HEK293 (cell line): ENCODE results near the gene HDAC7.

ENCODE experiments used
- OVOL3 ChIP-seq: fragments of 450-650 bp; formaldehyde crosslinking; IDR thresholded peaks from 2 replicates; pipeline ENCODE4 v1.5.1; 2016; ENCODE audit warnings: missing biosample characterization, missing genetic modification characterization
- RBAK ChIP-seq: fragments of 450-650 bp; formaldehyde crosslinking; IDR thresholded peaks from 2 replicates; pipeline ENCODE4 v1.5.1; 2016; ENCODE audit warnings: missing biosample characterization, missing genetic modification characterization
- TCF7L2 ChIP-seq: IDR thresholded peaks from 2 replicates; pipeline ENCODE4 v1.6.1; 2011; ENCODE audit warnings: low read depth, mild to moderate bottlenecking, inconsistent platforms, low read length, moderate library complexity, borderline replicate concordance
- YY2 ChIP-seq: fragments of 450-650 bp; formaldehyde crosslinking; IDR thresholded peaks from 2 replicates; pipeline ENCODE4 v1.5.1; 2016; ENCODE audit warnings: missing biosample characterization, missing genetic modification characterization
- ZBTB17 ChIP-seq: fragments of 450-650 bp; formaldehyde crosslinking; IDR thresholded peaks from 2 replicates; pipeline ENCODE4 v1.5.1; 2016; ENCODE audit warnings: missing biosample characterization, missing genetic modification characterization
- ZBTB6 ChIP-seq: fragments of 450-650 bp; formaldehyde crosslinking; IDR thresholded peaks from 2 replicates; pipeline ENCODE4 v1.5.1; 2017; ENCODE audit warnings: missing biosample characterization, missing genetic modification characterization
- ZBTB8A ChIP-seq: fragments of 450-650 bp; formaldehyde crosslinking; IDR thresholded peaks from 2 replicates; pipeline ENCODE4 v1.5.1; 2016; ENCODE audit warnings: missing biosample characterization, missing genetic modification characterization
- ZFP41 ChIP-seq: fragments of 450-650 bp; formaldehyde crosslinking; IDR thresholded peaks from 2 replicates; pipeline ENCODE4 v1.5.1; 2016; ENCODE audit warnings: missing biosample characterization, missing genetic modification characterization, borderline replicate concordance
- ZNF10 ChIP-seq: fragments of 450-650 bp; formaldehyde crosslinking; IDR thresholded peaks from 2 replicates; pipeline ENCODE4 v1.5.1; 2017; ENCODE audit warnings: missing biosample characterization, missing genetic modification characterization
- ZNF112 ChIP-seq: fragments of 450-650 bp; formaldehyde crosslinking; IDR thresholded peaks from 2 replicates; pipeline ENCODE4 v1.5.0; 2017; ENCODE audit warnings: missing biosample characterization, missing genetic modification characterization
- ZNF211 ChIP-seq: fragments of 450-650 bp; formaldehyde crosslinking; IDR thresholded peaks from 2 replicates; pipeline ENCODE4 v1.5.1; 2016; ENCODE audit warnings: low read depth, missing biosample characterization, missing genetic modification characterization
- ZNF214 ChIP-seq: fragments of 450-650 bp; formaldehyde crosslinking; IDR thresholded peaks from 2 replicates; pipeline ENCODE4 v1.5.1; 2017; ENCODE audit warnings: missing biosample characterization, mild to moderate bottlenecking, missing genetic modification characterization, borderline replicate concordance
- ZNF221 ChIP-seq: fragments of 450-650 bp; formaldehyde crosslinking; IDR thresholded peaks from 2 replicates; pipeline ENCODE4 v1.5.1; 2017; ENCODE audit warnings: missing biosample characterization, missing genetic modification characterization, borderline replicate concordance
- ZNF23 ChIP-seq: fragments of 450-650 bp; formaldehyde crosslinking; IDR thresholded peaks from 2 replicates; pipeline ENCODE4 v1.5.1; 2016; ENCODE audit warnings: missing biosample characterization, missing genetic modification characterization, borderline replicate concordance
- ZNF274 ChIP-seq, 2 experiments: fragments of 200-500 bp in 1 of 2; fragments of 450-650 bp in 1 of 2; sonication (Bioruptor generic) in 1 of 2; formaldehyde crosslinking in 1 of 2; IDR thresholded peaks; 2 replicates each; pipeline versions ENCODE4 v1.5.1 to v1.6.1; 2014 to 2016; ENCODE audit warnings: borderline replicate concordance in 1 of 2, inconsistent platforms in 1 of 2, low read length in 1 of 2, missing biosample characterization in 1 of 2, missing genetic modification characterization in 1 of 2
- ZNF280D ChIP-seq: fragments of 450-650 bp; formaldehyde crosslinking; IDR thresholded peaks from 2 replicates; pipeline ENCODE4 v1.5.1; 2016; ENCODE audit warnings: missing biosample characterization, missing genetic modification characterization
- ZNF391 ChIP-seq: fragments of 450-650 bp; formaldehyde crosslinking; IDR thresholded peaks from 2 replicates; pipeline ENCODE4 v1.5.1; 2016; ENCODE audit warnings: low read depth, missing biosample characterization, missing genetic modification characterization, borderline replicate concordance
- ZNF433 ChIP-seq: fragments of 450-650 bp; formaldehyde crosslinking; IDR thresholded peaks from 2 replicates; pipeline ENCODE4 v1.5.1; 2016; ENCODE audit warnings: missing biosample characterization, missing genetic modification characterization, low read depth
- ZNF600 ChIP-seq: fragments of 450-650 bp; formaldehyde crosslinking; IDR thresholded peaks from 2 replicates; pipeline ENCODE4 v1.5.1; 2016; ENCODE audit warnings: missing biosample characterization, missing genetic modification characterization
- ZNF626 ChIP-seq: fragments of 450-650 bp; sonication (Bioruptor Pico); formaldehyde crosslinking; IDR thresholded peaks from 2 replicates; pipeline ENCODE4 v1.5.1; 2018; ENCODE audit warnings: missing biosample characterization, missing genetic modification characterization, inconsistent platforms
- ZNF660 ChIP-seq: fragments of 450-650 bp; IDR thresholded peaks from 2 replicates; pipeline ENCODE4 v1.5.1; 2018; ENCODE audit warnings: missing biosample characterization, mild to moderate bottlenecking, missing genetic modification characterization
- ZNF701 ChIP-seq: fragments of 450-650 bp; formaldehyde crosslinking; IDR thresholded peaks from 2 replicates; pipeline ENCODE4 v1.5.1; 2016; ENCODE audit warnings: missing biosample characterization, missing genetic modification characterization
- ZNF747 ChIP-seq: fragments of 450-650 bp; formaldehyde crosslinking; IDR thresholded peaks from 2 replicates; pipeline ENCODE4 v1.5.1; 2016; ENCODE audit warnings: missing biosample characterization, missing genetic modification characterization
- ZNF776 ChIP-seq: fragments of 450-650 bp; formaldehyde crosslinking; IDR thresholded peaks from 2 replicates; pipeline ENCODE4 v1.5.0; 2017; ENCODE audit warnings: missing biosample characterization, missing genetic modification characterization, borderline replicate concordance
- ZSCAN16 ChIP-seq: fragments of 450-650 bp; formaldehyde crosslinking; IDR thresholded peaks from 2 replicates; pipeline ENCODE4 v1.5.1; 2016; ENCODE audit warnings: missing biosample characterization, missing genetic modification characterization
- TF ChIP-seq, protein P1 (sequence below): fragments of 450-650 bp; formaldehyde crosslinking; optimal IDR thresholded peaks from 2 replicates; pipeline ENCODE3; 2016; ENCODE audit warnings: missing biosample characterization, mild to moderate bottlenecking, missing genetic modification characterization
- TF ChIP-seq, protein P2 (sequence below): fragments of 450-650 bp; formaldehyde crosslinking; IDR thresholded peaks from 2 replicates; pipeline ENCODE4 v1.5.1; 2017; ENCODE audit warnings: missing biosample characterization, mild to moderate bottlenecking, missing genetic modification characterization, moderate library complexity
- TF ChIP-seq, protein P3 (sequence below): fragments of 450-650 bp; formaldehyde crosslinking; IDR thresholded peaks from 2 replicates; pipeline ENCODE4 v1.5.1; 2016; ENCODE audit warnings: missing biosample characterization, missing genetic modification characterization
- TF ChIP-seq, protein P4 (sequence below): fragments of 450-650 bp; formaldehyde crosslinking; IDR thresholded peaks from 2 replicates; pipeline ENCODE4 v1.5.1; 2016; ENCODE audit warnings: missing biosample characterization, missing genetic modification characterization

The HDAC7 gene

DNA sequence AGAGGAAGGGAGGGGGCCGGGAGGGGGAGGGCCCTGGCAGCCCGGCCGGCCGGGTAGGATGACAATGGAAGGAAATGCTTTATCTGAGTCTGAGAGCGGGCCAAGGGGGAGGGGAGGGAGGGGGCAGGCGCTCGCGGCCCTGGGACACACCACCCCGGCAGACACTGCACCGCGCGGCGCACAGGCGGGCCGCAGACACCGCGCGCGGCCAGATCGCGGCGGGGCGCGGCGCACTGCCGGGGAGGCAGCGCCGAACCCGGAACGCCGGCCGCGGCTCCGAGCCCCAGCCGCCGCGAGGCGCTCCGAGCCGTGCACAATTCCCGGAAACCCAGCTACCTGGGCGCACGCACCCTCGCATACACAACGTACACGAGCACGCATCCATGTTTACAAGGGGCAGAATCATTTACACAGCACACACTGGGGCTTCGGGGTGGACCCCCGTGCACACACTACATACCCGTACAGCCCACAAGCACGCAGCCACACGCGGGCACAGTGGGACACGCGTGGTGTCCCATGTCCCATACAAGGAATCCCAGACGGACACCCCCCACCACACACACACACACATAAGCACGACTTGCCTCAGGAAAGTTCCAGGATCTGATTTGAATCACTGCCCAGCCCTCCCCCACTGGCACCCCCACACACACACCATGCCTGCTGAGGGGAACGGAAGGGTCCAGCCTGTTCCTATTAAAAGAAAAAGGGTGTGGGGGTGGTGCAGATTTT is at the start of gene HDAC7 (continued):
- TF ChIP-seq, protein P1, sequence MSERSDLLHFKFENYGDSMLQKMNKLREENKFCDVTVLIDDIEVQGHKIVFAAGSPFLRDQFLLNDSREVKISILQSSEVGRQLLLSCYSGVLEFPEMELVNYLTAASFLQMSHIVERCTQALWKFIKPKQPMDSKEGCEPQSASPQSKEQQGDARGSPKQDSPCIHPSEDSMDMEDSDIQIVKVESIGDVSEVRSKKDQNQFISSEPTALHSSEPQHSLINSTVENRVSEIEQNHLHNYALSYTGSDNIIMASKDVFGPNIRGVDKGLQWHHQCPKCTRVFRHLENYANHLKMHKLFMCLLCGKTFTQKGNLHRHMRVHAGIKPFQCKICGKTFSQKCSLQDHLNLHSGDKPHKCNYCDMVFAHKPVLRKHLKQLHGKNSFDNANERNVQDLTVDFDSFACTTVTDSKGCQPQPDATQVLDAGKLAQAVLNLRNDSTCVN (tag by site-specific recombination) = peak; percentile 93
- TF ChIP-seq ZNF112 (no peak), ZNF214 (tag by site-specific recombination) (no peak), ZNF660 (peak; percentile 22; the same call in 1 of the 2 replicates), ZBTB6 (no peak), ZNF391 (tag by site-specific recombination) (0 out of 2 replicates have a peak, but pooled peaks have one; percentile 51), ZNF10 (tag by site-specific recombination) (no peak), ZNF600 (tag by site-specific recombination) (no peak), ZNF23 (tag by site-specific recombination) (no peak), ZFP41 (tag by site-specific recombination) (no peak), ZSCAN16 (tag by site-specific recombination) (no peak), ZNF433 (tag by site-specific recombination) (no peak), ZBTB17 (peak; percentile 40; the same call in 1 of the 2 replicates), ZNF776 (tag by site-specific recombination) (no peak), YY2 (tag by site-specific recombination) (peak; percentile 62; the same call in 1 of the 2 replicates), ZNF626 (tag by site-specific recombination) (no peak), ZNF701 (tag by site-specific recombination) (no peak), TCF7L2 (no peak), RBAK (tag by site-specific recombination) (no peak), ZNF274 (IDR thresholded peaks at IDR 0.05; ENCODE audit: low read length) (no peak), ZNF274 (tag by site-specific recombination; IDR thresholded peaks at IDR 0.05; ENCODE audit: borderline replicate concordance) (no peak), OVOL3 (tag by site-specific recombination) (no peak), ZNF747 (tag by site-specific recombination) (no peak), ZNF211 (tag by site-specific recombination) (no peak), ZBTB8A (tag by site-specific recombination) (no peak), ZNF221 (no peak), ZNF280D (tag by site-specific recombination) (no peak)
- TF ChIP-seq, protein P2, sequence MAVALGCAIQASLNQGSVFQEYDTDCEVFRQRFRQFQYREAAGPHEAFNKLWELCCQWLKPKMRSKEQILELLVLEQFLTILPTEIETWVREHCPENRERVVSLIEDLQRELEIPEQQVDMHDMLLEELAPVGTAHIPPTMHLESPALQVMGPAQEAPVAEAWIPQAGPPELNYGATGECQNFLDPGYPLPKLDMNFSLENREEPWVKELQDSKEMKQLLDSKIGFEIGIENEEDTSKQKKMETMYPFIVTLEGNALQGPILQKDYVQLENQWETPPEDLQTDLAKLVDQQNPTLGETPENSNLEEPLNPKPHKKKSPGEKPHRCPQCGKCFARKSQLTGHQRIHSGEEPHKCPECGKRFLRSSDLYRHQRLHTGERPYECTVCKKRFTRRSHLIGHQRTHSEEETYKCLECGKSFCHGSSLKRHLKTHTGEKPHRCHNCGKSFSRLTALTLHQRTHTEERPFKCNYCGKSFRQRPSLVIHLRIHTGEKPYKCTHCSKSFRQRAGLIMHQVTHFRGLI (tag by site-specific recombination) = no peak; the same call in 1 of the 2 replicates
- TF ChIP-seq, protein P3, sequence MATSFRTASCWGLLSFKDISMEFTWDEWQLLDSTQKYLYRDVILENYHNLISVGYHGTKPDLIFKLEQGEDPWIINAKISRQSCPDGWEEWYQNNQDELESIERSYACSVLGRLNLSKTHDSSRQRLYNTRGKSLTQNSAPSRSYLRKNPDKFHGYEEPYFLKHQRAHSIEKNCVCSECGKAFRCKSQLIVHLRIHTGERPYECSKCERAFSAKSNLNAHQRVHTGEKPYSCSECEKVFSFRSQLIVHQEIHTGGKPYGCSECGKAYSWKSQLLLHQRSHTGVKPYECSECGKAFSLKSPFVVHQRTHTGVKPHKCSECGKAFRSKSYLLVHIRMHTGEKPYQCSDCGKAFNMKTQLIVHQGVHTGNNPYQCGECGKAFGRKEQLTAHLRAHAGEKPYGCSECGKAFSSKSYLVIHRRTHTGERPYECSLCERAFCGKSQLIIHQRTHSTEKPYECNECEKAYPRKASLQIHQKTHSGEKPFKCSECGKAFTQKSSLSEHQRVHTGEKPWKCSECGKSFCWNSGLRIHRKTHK = no peak
- TF ChIP-seq, protein P4, sequence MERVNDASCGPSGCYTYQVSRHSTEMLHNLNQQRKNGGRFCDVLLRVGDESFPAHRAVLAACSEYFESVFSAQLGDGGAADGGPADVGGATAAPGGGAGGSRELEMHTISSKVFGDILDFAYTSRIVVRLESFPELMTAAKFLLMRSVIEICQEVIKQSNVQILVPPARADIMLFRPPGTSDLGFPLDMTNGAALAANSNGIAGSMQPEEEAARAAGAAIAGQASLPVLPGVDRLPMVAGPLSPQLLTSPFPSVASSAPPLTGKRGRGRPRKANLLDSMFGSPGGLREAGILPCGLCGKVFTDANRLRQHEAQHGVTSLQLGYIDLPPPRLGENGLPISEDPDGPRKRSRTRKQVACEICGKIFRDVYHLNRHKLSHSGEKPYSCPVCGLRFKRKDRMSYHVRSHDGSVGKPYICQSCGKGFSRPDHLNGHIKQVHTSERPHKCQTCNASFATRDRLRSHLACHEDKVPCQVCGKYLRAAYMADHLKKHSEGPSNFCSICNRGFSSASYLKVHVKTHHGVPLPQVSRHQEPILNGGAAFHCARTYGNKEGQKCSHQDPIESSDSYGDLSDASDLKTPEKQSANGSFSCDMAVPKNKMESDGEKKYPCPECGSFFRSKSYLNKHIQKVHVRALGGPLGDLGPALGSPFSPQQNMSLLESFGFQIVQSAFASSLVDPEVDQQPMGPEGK (tag by site-specific recombination) = peak; percentile 88
